Measurements from ENCODE around the gene ALAD. TPM values are rescaled to one million over a fixed set of nuclear protein-coding genes. Genes with fewer than 3 reads are reported as not detected.

ALAD gene
- total RNA-seq, 2 donors from 2014 or later = 42.5 to 44.1 TPM

DNA sequence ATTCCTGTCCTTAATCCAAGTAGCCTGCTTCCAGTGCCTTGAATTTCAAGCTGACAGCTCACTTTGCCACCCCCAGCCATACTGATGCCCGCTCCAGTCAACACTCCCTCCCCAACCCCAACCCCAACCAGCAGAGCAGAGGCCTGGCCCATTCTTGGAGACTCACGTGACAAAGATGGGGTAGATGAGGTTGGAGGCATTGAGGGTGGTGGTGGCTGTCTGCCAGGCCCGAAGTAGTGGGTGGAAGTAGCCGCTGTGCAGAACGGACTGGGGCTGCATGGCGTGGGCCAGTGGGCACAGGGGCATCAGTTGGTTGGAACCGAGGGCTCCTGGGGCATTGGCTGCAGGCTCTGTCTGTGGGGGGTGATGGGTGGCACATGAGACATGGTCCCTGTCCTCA lies 7.8 kb downstream of the ALAD start:
- Histone ChIP-seq H3K36me3 (replicated peaks in 1 of 2; ENCODE audit: insufficient read depth in 1 of 2, low read depth in 2 of 2) (peaks cover 0 to 15% of the 10 kb centered on the region in 2 donors), H3K4me1 (peaks cover 61% of the 10 kb centered on the region), H3K9me3 (no peaks in the 10 kb centered on the region), H3K4me3 (no peak overlapping the region), H3K27me3 (no peaks in the 10 kb centered on the region), H3K27ac (no peak overlapping the region)
- intact Hi-C loops (cut with DNase I) = no loop called here
- no peak for TF ChIP-seq CTCF (IDR thresholded peaks at IDR 0.05)
- no peak for TF ChIP-seq POLR2A (IDR thresholded peaks at IDR 0.05)
- WGBS, 2 donors = 87 to 94% methylated on average over 7 of the region's 7 CpGs
- DNase-seq (peak in 1 of 4 donors; percentile 12), ATAC-seq (no peak)

DNA sequence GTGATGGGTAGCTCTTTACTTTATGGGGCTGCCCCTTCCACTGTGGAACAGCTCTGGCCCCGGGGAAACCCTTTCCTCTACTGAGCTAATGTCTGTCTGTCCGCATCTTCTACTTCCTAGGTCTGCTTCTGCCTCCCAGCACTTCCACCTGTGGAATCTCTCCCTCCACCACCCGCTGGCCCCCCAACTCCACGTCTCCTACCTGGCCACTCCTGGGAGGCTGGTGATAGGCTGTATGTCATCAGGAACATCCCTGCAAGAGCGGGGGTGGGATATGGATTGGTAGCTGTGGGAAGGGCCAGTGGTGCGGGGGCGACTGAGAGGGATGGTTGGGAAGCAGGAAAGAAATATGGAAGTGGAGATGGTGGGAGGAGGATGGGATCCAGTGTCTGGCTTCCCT lies 9.2 kb downstream of the ALAD start:
- Histone ChIP-seq H3K4me1 (peaks cover 61% of the 10 kb centered on the region), H3K27ac (no peak overlapping the region), H3K27me3 (no peaks in the 10 kb centered on the region), H3K4me3 (no peak overlapping the region), H3K36me3 (replicated peaks in 1 of 2; ENCODE audit: insufficient read depth in 1 of 2, low read depth in 2 of 2) (peaks cover 0 to 15% of the 10 kb centered on the region in 2 donors), H3K9me3 (no peaks in the 10 kb centered on the region)
- WGBS, 2 donors = 91 to 96% methylated on average over 7 of the region's 7 CpGs
- no peak for DNase-seq
- no peak for TF ChIP-seq POLR2A (IDR thresholded peaks at IDR 0.05)
- TF ChIP-seq CTCF (IDR thresholded peaks at IDR 0.05) = no peak
- ATAC-seq = no peak
- intact Hi-C loops (cut with DNase I) = no loop called here

DNA sequence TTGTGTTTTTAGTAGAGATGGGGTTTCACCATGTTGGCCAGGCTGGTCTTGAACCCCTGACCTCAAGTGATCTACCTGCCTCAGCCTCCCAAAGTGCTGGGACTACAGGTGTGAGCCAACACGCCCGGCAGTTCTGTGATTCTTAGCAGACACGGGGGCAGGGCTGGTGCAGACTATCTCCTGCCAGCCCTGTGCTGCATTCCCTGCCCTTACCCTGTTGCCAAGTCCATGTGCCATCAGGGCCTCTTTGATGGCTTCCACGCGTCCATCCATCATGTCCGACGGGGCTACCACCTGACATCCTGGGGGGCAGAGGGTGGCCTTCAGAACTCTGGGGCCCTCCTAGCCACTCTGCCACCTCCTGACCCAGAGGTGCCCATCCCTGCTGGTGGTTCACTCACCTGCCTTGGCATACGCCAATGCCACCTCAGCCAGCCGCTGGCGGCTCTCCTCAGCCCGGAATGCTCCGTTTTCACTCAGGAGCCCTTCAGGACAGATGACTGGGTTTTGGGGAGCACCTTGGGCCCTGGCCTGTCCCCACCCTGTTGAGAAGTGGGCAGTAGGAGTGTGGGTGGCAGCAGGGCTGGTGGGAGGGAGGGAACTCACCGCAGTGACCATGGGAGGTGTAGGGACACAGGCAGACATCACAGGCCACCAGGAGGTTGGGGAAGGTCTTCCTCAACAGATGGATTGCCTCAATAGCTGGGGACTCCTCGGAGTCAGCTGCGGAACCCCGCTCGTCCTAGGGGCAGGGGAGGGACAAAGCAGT lies 10.7 kb downstream of the ALAD start:
- Histone ChIP-seq H3K4me1 (peaks cover 64% of the 10 kb centered on the region), H3K27me3 (no peaks in the 10 kb centered on the region), H3K4me3 (no peak overlapping the region), H3K36me3 (replicated peaks in 1 of 2; ENCODE audit: insufficient read depth in 1 of 2, low read depth in 2 of 2) (peaks cover 0 to 15% of the 10 kb centered on the region in 2 donors), H3K9me3 (no peaks in the 10 kb centered on the region), H3K27ac (peak overlapping the region in 3 of 4 donors; percentile 5 to 81 (median 69))
- 89 to 95% methylated on average over 6 to 17 of the region's 17 CpGs for WGBS, 2 donors
- intact Hi-C loops (cut with DNase I) = no loop called here
- DNase-seq (no peak), ATAC-seq (no peak)
- TF ChIP-seq POLR2A (IDR thresholded peaks at IDR 0.05) (no peak), CTCF (IDR thresholded peaks at IDR 0.05) (no peak)

DNA sequence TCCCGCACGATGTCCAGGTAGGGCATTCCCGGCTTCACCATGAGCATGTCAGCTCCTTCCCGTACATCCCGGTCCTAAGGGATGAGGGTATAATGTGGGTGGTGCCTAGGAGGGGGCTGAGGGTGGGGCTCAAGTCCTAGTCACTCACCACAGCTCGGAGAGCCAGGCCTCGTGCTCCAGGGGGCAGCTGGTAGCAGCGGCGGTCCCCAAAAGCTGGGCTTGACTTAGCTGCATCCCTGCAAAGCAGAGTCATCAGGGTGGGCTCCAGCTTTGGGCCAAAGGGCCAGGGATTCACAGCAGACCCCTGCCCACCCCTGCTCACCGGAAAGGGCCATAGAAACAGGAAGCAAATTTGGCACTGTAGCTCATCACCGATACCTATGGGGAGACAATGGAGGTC lies 11.6 kb downstream of the ALAD start:
- Histone ChIP-seq H3K9me3 (no peaks in the 10 kb centered on the region), H3K4me1 (peaks cover 56% of the 10 kb centered on the region), H3K27me3 (no peaks in the 10 kb centered on the region), H3K36me3 (replicated peaks in 1 of 2; ENCODE audit: insufficient read depth in 1 of 2, low read depth in 2 of 2) (peaks cover 0 to 15% of the 10 kb centered on the region in 2 donors), H3K4me3 (no peak overlapping the region), H3K27ac (peak overlapping the region; percentile 68 to 87 (median 75))
- 80 to 85% methylated on average over 9 to 11 of the region's 11 CpGs for WGBS, 2 donors
- TF ChIP-seq POLR2A (IDR thresholded peaks at IDR 0.05) = no peak
- intact Hi-C loops (cut with DNase I) = no loop called here
- ATAC-seq (no peak), DNase-seq (no peak)

- Histone ChIP-seq H3K27me3 (no peaks in the 10 kb centered on the region), H3K9me3 (no peaks in the 10 kb centered on the region), H3K4me1 (peaks cover 52% of the 10 kb centered on the region), H3K27ac (peak overlapping the region; percentile 68 to 87 (median 75)), H3K4me3 (no peak overlapping the region), H3K36me3 (replicated peaks in 1 of 2; ENCODE audit: insufficient read depth in 1 of 2, low read depth in 2 of 2) (peaks cover 0 to 15% of the 10 kb centered on the region in 2 donors)
- no peak for TF ChIP-seq CTCF (IDR thresholded peaks at IDR 0.05)
- TF ChIP-seq POLR2A (IDR thresholded peaks at IDR 0.05) = peak in 1 of 3 donors; percentile 25
- peak; percentile 80 for ATAC-seq
- 12 to 26% methylated on average over 12 to 13 of the region's 13 CpGs for WGBS, 2 donors
- DNase-seq = peak; percentile 85 to 93 (median 90)
- intact Hi-C loops (cut with DNase I) = no loop called here
Measured at GRCh38 chr9:113388833-113389232, 12.3 kb downstream of the ALAD start.
